Measurements from ENCODE around the gene STRIP1.

DNA sequence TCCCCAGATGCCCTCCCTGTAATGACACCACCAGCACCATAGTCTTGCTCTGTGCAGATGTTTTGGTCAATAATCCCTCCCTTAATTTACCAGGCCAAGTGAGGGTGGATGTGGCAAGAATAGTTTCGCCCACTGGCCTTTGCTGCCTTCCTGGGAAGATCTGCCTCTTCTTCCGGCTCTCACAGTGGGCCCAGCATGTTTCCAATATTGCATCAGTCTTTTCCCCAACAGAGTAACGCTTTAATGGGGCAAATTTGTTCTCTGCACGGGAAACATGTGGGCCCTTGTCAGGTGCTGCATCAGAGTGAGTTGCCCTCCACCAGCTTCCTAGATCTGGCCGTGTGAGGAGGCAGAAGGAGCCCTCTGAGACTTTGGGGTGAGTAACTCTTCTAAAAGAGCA, 48.1 kb downstream of the STRIP1 start:
- TF ChIP-seq, protein P1, sequence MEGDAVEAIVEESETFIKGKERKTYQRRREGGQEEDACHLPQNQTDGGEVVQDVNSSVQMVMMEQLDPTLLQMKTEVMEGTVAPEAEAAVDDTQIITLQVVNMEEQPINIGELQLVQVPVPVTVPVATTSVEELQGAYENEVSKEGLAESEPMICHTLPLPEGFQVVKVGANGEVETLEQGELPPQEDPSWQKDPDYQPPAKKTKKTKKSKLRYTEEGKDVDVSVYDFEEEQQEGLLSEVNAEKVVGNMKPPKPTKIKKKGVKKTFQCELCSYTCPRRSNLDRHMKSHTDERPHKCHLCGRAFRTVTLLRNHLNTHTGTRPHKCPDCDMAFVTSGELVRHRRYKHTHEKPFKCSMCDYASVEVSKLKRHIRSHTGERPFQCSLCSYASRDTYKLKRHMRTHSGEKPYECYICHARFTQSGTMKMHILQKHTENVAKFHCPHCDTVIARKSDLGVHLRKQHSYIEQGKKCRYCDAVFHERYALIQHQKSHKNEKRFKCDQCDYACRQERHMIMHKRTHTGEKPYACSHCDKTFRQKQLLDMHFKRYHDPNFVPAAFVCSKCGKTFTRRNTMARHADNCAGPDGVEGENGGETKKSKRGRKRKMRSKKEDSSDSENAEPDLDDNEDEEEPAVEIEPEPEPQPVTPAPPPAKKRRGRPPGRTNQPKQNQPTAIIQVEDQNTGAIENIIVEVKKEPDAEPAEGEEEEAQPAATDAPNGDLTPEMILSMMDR (IDR thresholded peaks at IDR 0.05; ENCODE audit: low read depth, low read length, missing input control): no peak
- TF ChIP-seq RAD21 (IDR thresholded peaks at IDR 0.05) (no peak), GABPA (IDR thresholded peaks at IDR 0.05 in 1 of 2, conservative IDR thresholded peaks at IDR 0.05 in 1 of 2) (no peak), TAF1 (conservative IDR thresholded peaks at IDR 0.05) (no peak), YY1 (IDR thresholded peaks at IDR 0.05) (no peak), EGR1 (IDR thresholded peaks at IDR 0.05; ENCODE audit: low read depth in 2 of 2) (no peak), RXRA (IDR thresholded peaks at IDR 0.05) (no peak), NR2F2 (IDR thresholded peaks at IDR 0.05) (no peak)
- TF ChIP-seq, protein P2, sequence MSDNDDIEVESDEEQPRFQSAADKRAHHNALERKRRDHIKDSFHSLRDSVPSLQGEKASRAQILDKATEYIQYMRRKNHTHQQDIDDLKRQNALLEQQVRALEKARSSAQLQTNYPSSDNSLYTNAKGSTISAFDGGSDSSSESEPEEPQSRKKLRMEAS (IDR thresholded peaks at IDR 0.05): no peak
- TF ChIP-seq, protein P3, sequence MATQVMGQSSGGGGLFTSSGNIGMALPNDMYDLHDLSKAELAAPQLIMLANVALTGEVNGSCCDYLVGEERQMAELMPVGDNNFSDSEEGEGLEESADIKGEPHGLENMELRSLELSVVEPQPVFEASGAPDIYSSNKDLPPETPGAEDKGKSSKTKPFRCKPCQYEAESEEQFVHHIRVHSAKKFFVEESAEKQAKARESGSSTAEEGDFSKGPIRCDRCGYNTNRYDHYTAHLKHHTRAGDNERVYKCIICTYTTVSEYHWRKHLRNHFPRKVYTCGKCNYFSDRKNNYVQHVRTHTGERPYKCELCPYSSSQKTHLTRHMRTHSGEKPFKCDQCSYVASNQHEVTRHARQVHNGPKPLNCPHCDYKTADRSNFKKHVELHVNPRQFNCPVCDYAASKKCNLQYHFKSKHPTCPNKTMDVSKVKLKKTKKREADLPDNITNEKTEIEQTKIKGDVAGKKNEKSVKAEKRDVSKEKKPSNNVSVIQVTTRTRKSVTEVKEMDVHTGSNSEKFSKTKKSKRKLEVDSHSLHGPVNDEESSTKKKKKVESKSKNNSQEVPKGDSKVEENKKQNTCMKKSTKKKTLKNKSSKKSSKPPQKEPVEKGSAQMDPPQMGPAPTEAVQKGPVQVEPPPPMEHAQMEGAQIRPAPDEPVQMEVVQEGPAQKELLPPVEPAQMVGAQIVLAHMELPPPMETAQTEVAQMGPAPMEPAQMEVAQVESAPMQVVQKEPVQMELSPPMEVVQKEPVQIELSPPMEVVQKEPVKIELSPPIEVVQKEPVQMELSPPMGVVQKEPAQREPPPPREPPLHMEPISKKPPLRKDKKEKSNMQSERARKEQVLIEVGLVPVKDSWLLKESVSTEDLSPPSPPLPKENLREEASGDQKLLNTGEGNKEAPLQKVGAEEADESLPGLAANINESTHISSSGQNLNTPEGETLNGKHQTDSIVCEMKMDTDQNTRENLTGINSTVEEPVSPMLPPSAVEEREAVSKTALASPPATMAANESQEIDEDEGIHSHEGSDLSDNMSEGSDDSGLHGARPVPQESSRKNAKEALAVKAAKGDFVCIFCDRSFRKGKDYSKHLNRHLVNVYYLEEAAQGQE (IDR thresholded peaks at IDR 0.05): no peak
- TF ChIP-seq, protein P4, sequence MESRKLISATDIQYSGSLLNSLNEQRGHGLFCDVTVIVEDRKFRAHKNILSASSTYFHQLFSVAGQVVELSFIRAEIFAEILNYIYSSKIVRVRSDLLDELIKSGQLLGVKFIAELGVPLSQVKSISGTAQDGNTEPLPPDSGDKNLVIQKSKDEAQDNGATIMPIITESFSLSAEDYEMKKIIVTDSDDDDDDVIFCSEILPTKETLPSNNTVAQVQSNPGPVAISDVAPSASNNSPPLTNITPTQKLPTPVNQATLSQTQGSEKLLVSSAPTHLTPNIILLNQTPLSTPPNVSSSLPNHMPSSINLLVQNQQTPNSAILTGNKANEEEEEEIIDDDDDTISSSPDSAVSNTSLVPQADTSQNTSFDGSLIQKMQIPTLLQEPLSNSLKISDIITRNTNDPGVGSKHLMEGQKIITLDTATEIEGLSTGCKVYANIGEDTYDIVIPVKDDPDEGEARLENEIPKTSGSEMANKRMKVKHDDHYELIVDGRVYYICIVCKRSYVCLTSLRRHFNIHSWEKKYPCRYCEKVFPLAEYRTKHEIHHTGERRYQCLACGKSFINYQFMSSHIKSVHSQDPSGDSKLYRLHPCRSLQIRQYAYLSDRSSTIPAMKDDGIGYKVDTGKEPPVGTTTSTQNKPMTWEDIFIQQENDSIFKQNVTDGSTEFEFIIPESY (IDR thresholded peaks at IDR 0.05): no peak
